SK-N-SH treated with all-trans-retinoic acid at 6 μM for 48 hours (cell line): ENCODE data around the gene SPEM2.

ENCODE experiments used
- ARNTL ChIP-seq: fragments of 450-650 bp; formaldehyde crosslinking; IDR thresholded peaks from 2 replicates; pipeline ENCODE4 v1.5.0; 2020; ENCODE audit warnings: low read depth, mild to moderate bottlenecking, moderate library complexity, borderline replicate concordance
- CREB5 ChIP-seq: fragments of 250-450 bp; sonication (Bioruptor Pico); IDR thresholded peaks from 2 replicates; pipeline ENCODE4 v1.5.1; 2020; ENCODE audit warnings: low read depth, mild to moderate bottlenecking, moderate library complexity
- PATZ1 ChIP-seq: fragments of 250-450 bp; sonication (Bioruptor Pico); IDR thresholded peaks from 2 replicates; pipeline ENCODE4 v1.8.0; 2020; ENCODE audit warnings: mild to moderate bottlenecking, moderate library complexity, borderline replicate concordance
- POU6F1 ChIP-seq: fragments of 250-450 bp; sonication (Bioruptor Pico); IDR thresholded peaks from 2 replicates; pipeline ENCODE4 v1.8.0; 2021; ENCODE audit warnings: low read depth, mild to moderate bottlenecking, moderate library complexity, borderline replicate concordance
- RARB ChIP-seq: fragments of 250-450 bp; sonication (Bioruptor Pico); IDR thresholded peaks from 2 replicates; pipeline ENCODE4 v1.8.0; 2021; ENCODE audit warnings: mild to moderate bottlenecking, moderate library complexity
- TOX ChIP-seq: fragments of 250-450 bp; sonication (Bioruptor Pico); IDR thresholded peaks from 2 replicates; pipeline ENCODE4 v1.8.0; 2021; ENCODE audit warnings: mild to moderate bottlenecking, moderate library complexity, borderline replicate concordance
- ZC3H10 ChIP-seq: fragments of 250-450 bp; sonication (Bioruptor Pico); IDR thresholded peaks from 2 replicates; pipeline ENCODE4 v1.5.1; 2021; ENCODE audit warnings: mild to moderate bottlenecking, moderate library complexity
- ZNF565 ChIP-seq: fragments of 450-650 bp; formaldehyde crosslinking; conservative IDR thresholded peaks from 2 replicates; pipeline ENCODE4 v1.5.0; 2020; ENCODE audit warnings: low read depth, mild to moderate bottlenecking, moderate library complexity
- ZNF70 ChIP-seq: fragments of 450-650 bp; formaldehyde crosslinking; IDR thresholded peaks from 2 replicates; pipeline ENCODE4 v1.5.0; 2020; ENCODE audit warnings: mild to moderate bottlenecking, moderate library complexity

- no peak for TF ChIP-seq TOX (CRISPR knock-in tag)
- TF ChIP-seq ZNF565 (CRISPR knock-in tag), result no peak
- no peak for TF ChIP-seq ZNF70
- TF ChIP-seq CREB5 (CRISPR knock-in tag), result no peak
- no peak for TF ChIP-seq ZC3H10
- TF ChIP-seq ARNTL, result no peak
- TF ChIP-seq POU6F1 (CRISPR knock-in tag), result no peak
- no peak for TF ChIP-seq RARB (CRISPR knock-in tag)
- TF ChIP-seq PATZ1, result no peak
These were observed 14.6 kb upstream of the SPEM2 start for GRCh38 chr17:7410634-7411426.
